GM13976 (cell line): Measurements from ENCODE around the gene ANKS6.

Experiments used
- DNase-seq: peaks from one replicate; pipeline ENCODE4 v3.0.0; 2012; ENCODE audit warnings: low spot score
- in situ Hi-C: fragments of 300-500 bp; cut with MboI; formaldehyde crosslinking; loops from one replicate; pipeline ENCODE4 v1.12.0; 2022; ENCODE audit warnings: low sequenced_read_pairs, mixed read lengths, inconsistent platforms; ENCODE audit not compliant: unreplicated experiment
- TF ChIP-seq, protein P1 (sequence below): IDR thresholded peaks from 2 replicates; pipeline ENCODE4 v1.5.1; 2012; ENCODE audit warnings: borderline replicate concordance, mild to moderate bottlenecking; ENCODE audit not compliant: insufficient read depth; ENCODE audit errors: extremely low read depth, missing control alignments, control extremely low read depth

Gene ANKS6

GRCh38 chr9:98708933-98709911 lies 87.1 kb downstream of the ANKS6 start, which contains the start of gene GABBR2:
Gene GABBR2, minus strand, starts transcription at chr9:98708935. Its CDS starts 198 bp downstream, at chr9:98708737.
- TF ChIP-seq, protein P1, sequence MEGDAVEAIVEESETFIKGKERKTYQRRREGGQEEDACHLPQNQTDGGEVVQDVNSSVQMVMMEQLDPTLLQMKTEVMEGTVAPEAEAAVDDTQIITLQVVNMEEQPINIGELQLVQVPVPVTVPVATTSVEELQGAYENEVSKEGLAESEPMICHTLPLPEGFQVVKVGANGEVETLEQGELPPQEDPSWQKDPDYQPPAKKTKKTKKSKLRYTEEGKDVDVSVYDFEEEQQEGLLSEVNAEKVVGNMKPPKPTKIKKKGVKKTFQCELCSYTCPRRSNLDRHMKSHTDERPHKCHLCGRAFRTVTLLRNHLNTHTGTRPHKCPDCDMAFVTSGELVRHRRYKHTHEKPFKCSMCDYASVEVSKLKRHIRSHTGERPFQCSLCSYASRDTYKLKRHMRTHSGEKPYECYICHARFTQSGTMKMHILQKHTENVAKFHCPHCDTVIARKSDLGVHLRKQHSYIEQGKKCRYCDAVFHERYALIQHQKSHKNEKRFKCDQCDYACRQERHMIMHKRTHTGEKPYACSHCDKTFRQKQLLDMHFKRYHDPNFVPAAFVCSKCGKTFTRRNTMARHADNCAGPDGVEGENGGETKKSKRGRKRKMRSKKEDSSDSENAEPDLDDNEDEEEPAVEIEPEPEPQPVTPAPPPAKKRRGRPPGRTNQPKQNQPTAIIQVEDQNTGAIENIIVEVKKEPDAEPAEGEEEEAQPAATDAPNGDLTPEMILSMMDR, result no peak
- in situ Hi-C loops, result no loop called here
- no peak for DNase-seq

GRCh38 chr9:98708103-98708932 lies 88.0 kb downstream of the ANKS6 start:
- in situ Hi-C loops, result no loop called here
- no peak for DNase-seq
- TF ChIP-seq, protein P1, result no peak

DNA sequence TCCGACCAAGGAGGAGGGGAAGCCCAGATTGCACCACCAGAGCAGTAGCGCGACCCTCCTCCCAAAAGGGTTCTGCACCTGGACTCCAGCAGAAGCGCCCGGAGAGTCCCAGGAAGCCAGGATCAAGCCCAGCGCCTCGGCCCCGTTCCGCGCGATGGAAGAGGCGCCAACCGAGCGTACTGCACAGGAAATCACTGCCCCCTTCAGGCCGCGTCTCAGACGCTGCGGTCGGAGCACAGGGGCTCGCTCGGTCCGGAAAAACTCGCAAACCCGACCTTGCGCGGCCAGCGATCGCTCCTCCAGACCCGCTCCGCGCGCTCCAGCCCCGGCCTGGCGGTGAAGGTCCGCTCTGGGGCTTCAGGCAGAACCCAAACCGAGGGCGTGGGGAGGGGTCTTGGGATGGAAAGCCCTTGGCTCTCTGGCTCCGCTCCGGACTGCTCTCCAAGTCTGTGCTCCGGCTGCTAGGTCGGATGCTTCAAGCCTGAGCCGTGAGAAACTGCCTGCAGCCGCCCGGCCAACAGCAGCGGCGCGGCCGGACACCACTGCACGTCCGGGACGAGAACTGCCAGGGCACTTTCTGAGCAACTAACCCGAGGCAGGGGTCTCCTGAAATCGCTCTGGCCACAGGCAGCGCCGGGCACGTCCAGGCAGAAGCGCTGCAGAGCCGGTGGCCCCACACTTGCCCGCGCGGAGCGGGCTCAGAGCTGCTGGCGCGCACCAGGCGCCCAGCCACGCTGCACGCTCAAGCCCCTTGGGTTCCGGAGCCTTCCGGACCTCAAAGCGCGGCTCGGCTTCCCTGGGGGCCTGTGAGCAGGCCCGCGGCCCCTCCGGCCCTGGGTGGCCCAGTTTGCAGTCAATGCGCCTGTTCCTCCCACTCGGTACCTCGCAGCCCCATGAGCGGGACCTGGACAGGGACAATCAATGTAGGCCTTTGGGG lies 88.9 kb downstream of the ANKS6 start:
- in situ Hi-C loops, result no loop called here
- peak; percentile 73 for DNase-seq
- TF ChIP-seq, protein P1, result peak; percentile 20

DNA sequence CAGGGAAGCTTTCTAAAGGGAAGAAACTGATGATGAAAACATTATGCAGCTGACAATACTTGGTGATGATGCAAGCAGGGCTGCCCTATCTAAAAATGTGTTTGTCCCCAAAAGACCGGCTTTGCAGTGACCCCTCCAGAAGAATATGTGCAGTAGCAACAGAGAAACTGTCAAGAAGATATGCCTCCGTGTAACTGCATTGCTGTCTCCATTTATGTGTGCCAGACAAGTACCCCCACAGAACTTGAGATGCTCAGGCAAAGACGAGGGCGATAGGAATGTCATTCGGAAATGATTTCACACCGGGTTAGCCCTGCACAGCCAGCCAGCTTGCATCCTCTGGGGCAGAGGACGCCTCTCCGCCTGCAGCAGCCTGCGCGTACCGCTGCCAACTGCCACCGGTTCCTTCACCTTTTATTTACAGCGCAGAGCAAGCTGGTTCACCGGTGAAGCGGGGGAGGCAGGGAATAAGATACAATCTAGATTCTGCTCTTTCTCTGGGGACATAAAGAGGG lies 89.6 kb downstream of the ANKS6 start:
- in situ Hi-C loops, result no loop called here
- DNase-seq, result no peak
- TF ChIP-seq, protein P1, result no peak

GRCh38 chr9:98702835-98703380 lies 93.4 kb downstream of the ANKS6 start:
- no peak for DNase-seq
- in situ Hi-C loops, result no loop called here
- TF ChIP-seq, protein P1, result no peak
